GM19395 (cell line): Measurements from ENCODE around the gene EPHX1.
A peak's percentile ranks its signal among the peaks of the same experiment; 100 is the strongest.

Experiments
- ATAC-seq: cut with Tn5 transposase; IDR thresholded peaks from one replicate; pipeline ENCODE4 v1.9.1; 2021; ENCODE audit warnings: mild to moderate bottlenecking, moderate library complexity; ENCODE audit not compliant: unreplicated experiment

Gene EPHX1

DNA sequence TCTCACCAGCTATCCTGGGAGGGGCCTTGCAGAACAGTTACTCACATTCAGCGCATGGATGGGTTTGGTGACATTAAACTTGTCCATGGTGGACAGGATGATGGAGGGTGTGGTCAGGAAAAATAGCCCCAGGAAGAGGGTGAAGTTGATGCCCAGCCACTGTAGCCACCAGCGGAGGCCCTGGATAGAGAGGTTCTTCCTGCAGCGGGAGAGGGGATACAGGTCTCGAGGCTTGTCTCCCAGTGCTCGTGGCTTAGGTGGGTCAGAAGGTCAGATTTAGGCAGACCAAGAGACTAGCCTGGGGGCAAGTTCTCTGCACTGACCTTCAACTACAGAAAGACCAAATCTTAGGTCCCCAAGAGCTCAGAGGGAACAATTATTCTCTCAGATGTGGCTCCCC is 49.2 kb downstream of the EPHX1 start:
- no peak for ATAC-seq

- ATAC-seq = no peak
These were observed 50.2 kb downstream of the EPHX1 start for GRCh38 chr1:225860107-225860506.

GRCh38 chr1:225860876-225861441 is 51.0 kb downstream of the EPHX1 start:
- no peak for ATAC-seq

GRCh38 chr1:225861834-225862580 is 52.1 kb downstream of the EPHX1 start:
- no peak for ATAC-seq

DNA sequence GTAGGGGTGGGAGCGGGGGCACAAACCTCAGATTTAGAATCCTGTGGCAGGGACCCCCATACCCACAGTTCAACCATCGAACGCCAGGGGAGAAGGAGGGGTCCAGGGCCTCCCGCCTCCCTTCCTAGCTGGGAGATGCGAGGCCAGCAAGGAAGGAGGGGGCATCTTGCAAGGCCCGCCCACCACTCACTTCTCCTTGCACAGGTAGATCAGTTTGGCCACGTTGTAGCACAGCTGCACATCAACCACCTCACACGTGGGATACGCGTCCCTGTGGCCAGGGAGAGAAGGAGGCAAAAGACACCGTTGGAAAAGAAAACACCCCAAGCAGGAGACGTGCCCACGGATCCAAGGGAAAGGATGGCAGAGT is 52.6 kb downstream of the EPHX1 start:
- ATAC-seq = no peak

DNA sequence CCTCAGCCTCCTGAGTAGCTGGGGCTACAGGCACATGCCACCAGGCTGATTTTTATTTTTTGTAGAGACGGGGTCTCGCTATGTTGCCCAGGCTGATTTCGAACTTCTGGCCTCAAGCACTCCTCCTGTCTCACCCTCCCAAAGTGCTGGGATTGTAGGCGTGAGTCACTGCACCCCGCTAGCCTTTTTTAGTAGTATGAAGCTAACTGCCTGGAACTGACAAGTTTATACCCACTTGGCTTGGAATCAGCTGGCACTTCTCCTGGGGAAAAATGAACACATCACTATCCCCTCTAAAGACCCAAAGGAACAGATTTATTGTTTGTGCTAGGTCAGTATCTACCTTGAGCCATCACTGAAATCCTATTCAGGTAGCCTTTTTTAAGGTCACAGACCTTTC is 53.2 kb downstream of the EPHX1 start:
- no peak for ATAC-seq

GRCh38 chr1:225865514-225865913 is 55.6 kb downstream of the EPHX1 start:
- ATAC-seq = no peak

DNA sequence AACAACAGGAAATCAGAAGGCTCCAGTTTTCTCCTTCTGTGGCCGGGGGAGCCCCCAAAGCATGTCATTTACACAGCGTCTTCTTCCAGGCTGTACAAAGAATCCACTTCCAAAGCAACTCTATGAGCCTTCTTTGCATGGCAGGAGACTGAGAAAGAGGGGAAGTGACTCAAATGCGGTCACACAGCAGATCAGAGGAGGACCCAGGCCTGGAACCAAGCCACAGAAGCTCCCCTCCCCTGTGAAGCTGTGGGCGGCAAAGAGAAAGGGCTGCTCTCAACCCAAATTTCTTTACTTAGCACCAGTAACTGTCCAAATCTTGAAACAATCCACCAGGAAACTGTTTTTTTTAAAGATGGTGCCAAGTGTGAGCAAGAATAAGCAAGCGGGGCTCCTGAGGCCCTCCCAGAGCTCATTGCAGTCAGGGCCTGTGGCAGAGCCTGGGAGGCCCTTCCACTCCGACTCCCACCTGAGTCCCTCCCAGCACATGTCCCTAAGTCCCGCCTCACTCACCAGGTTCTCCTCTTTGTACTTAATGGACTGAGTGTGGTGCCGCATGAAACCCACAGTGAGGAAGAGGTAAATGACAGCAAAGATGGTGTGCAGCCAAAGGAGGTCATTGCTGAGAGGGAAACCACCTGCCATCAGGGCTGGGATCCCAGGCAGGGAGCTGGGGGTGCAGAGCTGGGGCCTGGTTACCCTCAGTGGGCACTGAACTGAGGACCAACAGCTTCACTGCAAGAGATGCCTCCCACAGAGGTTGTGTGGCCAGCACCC is 56.3 kb downstream of the EPHX1 start:
- peak; percentile 78 for ATAC-seq

- ATAC-seq = no peak
These were observed 57.1 kb downstream of the EPHX1 start for GRCh38 chr1:225866981-225867380.

DNA sequence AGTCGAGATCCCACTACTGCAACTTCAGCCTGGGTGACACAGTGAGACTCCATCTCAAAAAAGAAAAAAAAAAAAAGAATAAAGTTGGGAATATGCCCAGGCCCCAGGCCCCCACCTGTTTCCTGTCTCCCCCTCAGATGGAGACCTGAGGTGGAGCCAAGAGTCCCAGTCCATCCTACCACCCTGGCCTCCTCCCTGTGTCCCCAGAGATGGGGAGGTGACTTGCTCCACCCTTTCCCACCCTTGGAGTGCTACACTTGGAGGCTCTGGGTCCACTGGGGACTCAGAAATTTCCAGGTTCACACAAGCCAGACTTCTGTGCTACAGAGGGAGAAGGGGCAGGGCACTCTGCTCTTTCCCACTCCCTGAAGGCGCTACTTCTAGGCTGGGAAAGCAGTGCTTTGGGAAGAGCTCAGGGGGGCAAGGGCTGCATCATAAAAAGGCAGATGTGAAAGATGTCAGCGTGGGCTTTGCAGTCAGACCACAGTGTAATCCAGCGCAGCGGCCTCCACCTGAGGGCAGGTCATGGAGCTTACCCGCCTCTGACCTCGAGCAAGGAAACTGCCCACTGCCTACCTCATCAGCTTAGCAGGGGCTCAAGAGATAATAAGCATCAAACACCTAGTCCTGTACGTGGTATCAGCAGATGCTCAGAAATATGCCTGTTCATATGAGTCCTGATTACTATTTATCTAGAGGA is 58.9 kb downstream of the EPHX1 start:
- no peak for ATAC-seq

DNA sequence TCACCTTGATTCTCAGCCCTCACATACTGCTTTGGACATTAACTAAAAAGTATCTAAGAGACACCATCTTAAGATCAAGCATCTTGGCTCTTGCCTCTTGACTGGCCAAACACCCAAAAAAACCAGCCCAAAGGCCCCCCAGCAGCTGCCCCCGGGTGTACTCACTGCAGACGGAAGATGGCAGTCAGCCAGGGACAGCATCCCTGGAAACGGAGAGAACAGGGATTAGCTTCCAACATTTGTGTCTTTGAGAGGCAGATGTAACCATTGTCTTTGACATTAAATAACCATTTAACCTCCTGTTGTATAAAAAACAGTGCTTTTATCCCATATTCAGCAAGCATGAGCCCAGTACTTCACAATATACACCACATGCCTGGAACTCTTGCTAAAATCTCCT is 61.0 kb downstream of the EPHX1 start:
- ATAC-seq = no peak

DNA sequence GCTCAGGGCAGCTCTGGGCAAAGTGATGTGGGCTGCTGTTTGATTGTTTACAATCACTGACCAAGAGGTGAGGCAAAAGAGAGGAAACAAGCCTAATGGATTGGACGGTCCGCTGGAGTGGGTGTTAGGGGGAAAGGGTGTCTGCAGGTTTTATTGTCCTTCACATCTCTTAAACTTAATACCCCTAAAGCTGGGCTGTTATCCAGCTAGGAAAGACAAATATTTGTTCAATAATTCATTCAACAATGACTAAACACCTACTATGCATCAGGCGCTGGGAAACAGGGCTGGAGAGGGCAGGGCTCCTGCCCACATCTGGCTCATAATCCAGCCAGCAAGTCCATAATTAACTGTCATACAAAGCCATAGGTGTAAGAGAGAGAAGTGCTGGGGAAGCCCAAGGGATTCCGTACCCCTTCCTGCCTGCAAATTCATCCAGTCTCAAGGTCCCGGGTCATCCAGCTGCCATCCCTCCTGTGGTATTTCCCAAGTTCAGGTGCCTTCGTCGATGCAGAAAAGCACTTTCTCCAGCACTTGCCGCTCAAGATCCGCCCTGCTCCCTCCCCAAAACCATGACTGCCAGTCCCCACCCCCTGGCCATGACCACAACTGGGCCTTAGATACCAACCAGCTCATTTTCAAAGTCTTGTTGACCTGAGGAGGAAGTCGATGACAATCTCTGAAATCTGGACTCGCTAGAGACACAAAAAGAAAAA is 61.6 kb downstream of the EPHX1 start:
- ATAC-seq = no peak

DNA sequence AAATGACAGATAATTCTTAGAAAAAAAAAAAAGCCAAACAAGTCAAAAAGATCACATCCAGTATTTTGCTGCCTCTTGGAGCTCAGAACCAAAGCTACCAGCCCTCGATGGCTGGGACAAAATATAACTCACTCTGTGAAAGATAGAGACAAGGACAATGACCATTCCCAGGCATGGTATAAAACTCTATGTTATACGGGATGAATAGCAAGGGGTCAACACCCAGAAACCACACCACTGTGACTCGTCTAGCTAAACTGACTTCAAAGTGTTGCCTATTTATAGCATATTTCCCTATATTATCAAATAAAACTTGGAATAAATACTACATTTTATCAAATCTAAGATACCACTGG is 62.1 kb downstream of the EPHX1 start:
- ATAC-seq = no peak

DNA sequence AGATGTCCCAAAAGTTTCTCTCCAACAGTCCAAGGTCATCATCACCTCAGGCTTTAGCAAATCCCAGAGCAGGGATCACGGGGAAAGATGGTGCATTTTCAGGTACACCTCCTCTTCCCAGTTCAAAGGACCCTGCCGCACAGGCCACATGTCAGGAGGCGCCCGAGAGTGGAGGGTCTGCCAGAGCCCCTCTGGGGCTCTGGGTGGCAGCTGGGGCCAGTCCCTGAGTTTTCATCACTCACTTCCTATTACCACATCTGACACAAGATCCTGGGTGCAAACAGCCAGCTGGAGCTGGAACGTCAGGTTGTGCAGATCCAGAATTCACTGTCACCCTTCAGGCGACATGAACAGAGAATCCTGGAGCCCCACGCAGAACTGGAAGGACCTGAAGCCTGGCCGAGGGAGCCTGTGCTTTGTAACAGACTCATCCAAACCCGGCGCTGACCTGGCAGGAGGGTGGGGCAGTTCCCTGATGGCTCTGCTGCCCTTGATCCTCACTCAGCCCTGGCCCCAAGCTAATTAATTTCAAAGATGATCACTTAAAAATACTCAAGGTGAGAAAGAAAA is 63.4 kb downstream of the EPHX1 start:
- ATAC-seq = no peak

DNA sequence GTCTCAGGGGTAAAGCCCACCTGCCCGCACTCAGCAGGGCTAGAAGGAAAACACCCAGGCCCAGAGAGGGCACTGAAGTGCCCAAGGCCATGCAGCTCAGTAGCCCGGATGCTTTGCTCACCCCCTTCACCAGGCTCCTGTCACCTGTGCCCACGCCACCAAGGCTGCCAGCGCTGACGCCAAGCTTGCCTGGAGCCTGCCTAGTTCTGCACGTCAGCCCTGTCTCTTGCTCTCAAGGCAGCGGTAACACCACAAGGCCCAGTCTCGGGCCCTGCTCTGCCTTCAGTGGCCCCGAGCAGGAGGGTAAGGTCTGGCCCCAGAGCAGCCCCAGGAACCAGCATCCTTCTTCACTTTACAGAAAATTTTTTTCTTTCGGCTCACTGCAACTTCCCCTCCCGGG is 64.5 kb downstream of the EPHX1 start:
- ATAC-seq = no peak

GRCh38 chr1:225875044-225875815 is 65.3 kb downstream of the EPHX1 start:
- ATAC-seq = no peak

DNA sequence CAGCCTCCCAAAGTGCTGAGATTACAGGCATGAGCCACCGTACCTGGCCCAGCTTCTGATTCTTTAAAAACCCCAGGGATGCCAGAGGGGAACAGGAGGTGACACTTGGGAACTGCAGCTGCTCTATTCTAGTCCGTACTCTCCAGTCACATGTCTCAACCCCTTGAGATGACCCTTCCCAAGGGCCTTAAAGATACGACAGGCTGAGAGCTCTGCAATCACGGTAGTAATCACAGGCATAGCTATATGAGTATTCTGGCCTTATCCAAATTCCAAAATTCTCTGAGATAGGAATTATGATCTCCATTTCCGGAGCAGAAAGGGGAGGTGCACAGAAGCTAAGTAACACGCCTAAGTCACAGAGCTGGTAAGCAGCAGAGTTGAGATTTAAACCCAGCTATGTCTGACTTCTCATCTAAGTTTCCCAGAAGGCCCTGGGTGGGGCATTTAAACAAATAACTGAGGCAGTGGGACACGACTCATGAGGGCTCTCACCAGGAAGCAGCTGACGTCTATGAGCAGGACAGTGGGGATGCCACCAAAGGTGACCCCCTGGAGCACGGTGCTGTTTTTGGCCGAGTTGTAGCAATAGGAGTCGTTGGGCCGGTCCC is 67.1 kb downstream of the EPHX1 start:
- no peak for ATAC-seq

- no peak for ATAC-seq
These were observed 67.7 kb downstream of the EPHX1 start for GRCh38 chr1:225877580-225877979.

DNA sequence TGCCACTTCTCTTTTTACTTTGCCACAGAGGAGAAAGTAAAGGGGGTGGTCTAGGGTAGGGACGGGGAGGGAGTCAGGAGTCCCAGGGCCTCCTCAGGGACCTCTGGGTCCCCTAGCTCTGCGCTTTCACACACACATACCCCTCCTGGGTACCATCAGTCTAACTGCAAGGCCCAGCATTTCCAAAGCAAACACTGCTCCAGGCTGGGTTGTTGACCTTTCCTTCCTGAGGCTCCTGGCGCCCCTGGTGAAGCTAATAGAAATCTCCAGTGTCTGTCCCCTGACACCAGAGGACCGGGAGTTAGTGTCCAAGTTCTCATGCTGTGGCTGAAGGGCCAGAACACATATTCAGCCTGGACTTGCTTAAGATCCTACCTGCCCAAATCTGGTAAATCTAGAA is 68.4 kb downstream of the EPHX1 start:
- no peak for ATAC-seq
